ENCODE results near the gene RAPGEF4. TPM values are rescaled to one million over a fixed set of nuclear protein-coding genes. Genes with fewer than 3 reads are reported as not detected.

RAPGEF4 gene
- total RNA-seq, 6 donors from 2014 or later, result 8.3 to 35.2 (median 17.4) TPM

GRCh38 chr2:172985139-172985892 is 249.7 kb downstream of the RAPGEF4 start:
- peak overlapping the region in 1 of 4 donors; percentile 3 for H3K4me3 ChIP-seq
- peak; percentile 8 to 82 for DNase-seq
- no peak for TF ChIP-seq POLR2A (IDR thresholded peaks at IDR 0.05)
- peak in 1 of 4 donors; percentile 9 for TF ChIP-seq EP300 (IDR thresholded peaks at IDR 0.05)
- peak; percentile 40 to 46 for TF ChIP-seq POLR2AphosphoS5 (IDR thresholded peaks at IDR 0.05)
- TF ChIP-seq CTCF (IDR thresholded peaks at IDR 0.05), result no peak

GRCh38 chr2:172986040-172986439 is 250.4 kb downstream of the RAPGEF4 start:
- DNase-seq, result no peak
- H3K36me3 ChIP-seq, result peaks cover 0 to 19% (median 0%) of the 10 kb centered on the region in 4 donors
- WGBS, 2 donors, result 5 to 8% methylated on average over 2 of the region's 2 CpGs
- peak overlapping the region; percentile 21 to 55 (median 41) for H3K27ac ChIP-seq
- ATAC-seq (ENCODE audit: low FRiP score in 2 of 2), result no peak
- H3K4me1 ChIP-seq, result peaks cover 13 to 17% (median 14%) of the 10 kb centered on the region in 4 donors
- H3K4me3 ChIP-seq, result no peak overlapping the region
- H3K27me3 ChIP-seq, result no peaks in the 10 kb centered on the region
- no peaks in the 10 kb centered on the region for H3K9me3 ChIP-seq
- TF ChIP-seq POLR2AphosphoS5 (IDR thresholded peaks at IDR 0.05) (peak in 1 of 2 donors; percentile 19), POLR2A (IDR thresholded peaks at IDR 0.05) (no peak)

More at GRCh38 chr2:172985139-172985892, 249.7 kb downstream of the RAPGEF4 start:
- no peaks in the 10 kb centered on the region for H3K27me3 ChIP-seq
- ATAC-seq (ENCODE audit: low FRiP score in 2 of 2), result peak; percentile 64 to 88
- peak overlapping the region; percentile 21 to 55 (median 41) for H3K27ac ChIP-seq
- no peaks in the 10 kb centered on the region for H3K9me3 ChIP-seq
- WGBS, 2 donors, result 26 to 35% methylated on average over 12 of the region's 12 CpGs
- H3K4me1 ChIP-seq, result peaks cover 13 to 17% (median 14%) of the 10 kb centered on the region in 4 donors
- H3K36me3 ChIP-seq, result peaks cover 0 to 12% (median 0%) of the 10 kb centered on the region in 4 donors

- Histone ChIP-seq H3K9me3 (no peaks in the 10 kb centered on the region), H3K27ac (no peak overlapping the region), H3K36me3 (peaks cover 0 to 18% (median 0%) of the 10 kb centered on the region in 4 donors), H3K27me3 (no peaks in the 10 kb centered on the region), H3K4me1 (peaks cover 13 to 17% (median 14%) of the 10 kb centered on the region in 4 donors), H3K4me3 (no peak overlapping the region)
- TF ChIP-seq EP300 (IDR thresholded peaks at IDR 0.05), result no peak
- no peak for TF ChIP-seq CTCF (IDR thresholded peaks at IDR 0.05)
- TF ChIP-seq POLR2A (IDR thresholded peaks at IDR 0.05), result no peak
- TF ChIP-seq POLR2AphosphoS5 (IDR thresholded peaks at IDR 0.05), result no peak
- DNase-seq (no peak), ATAC-seq (ENCODE audit: low FRiP score in 2 of 2) (no peak)
- 90 to 91% methylated on average over 7 of the region's 7 CpGs for WGBS, 2 donors
These were observed 253.1 kb downstream of the RAPGEF4 start for GRCh38 chr2:172988728-172989127.

- Histone ChIP-seq H3K4me3 (no peak overlapping the region), H3K36me3 (peaks cover 0 to 17% (median 0%) of the 10 kb centered on the region in 4 donors), H3K4me1 (peaks cover 6 to 10% (median 9%) of the 10 kb centered on the region in 4 donors), H3K27me3 (no peaks in the 10 kb centered on the region), H3K27ac (no peak overlapping the region), H3K9me3 (no peaks in the 10 kb centered on the region)
- DNase-seq (no peak), ATAC-seq (ENCODE audit: low FRiP score in 2 of 2) (no peak)
- WGBS, 2 donors, result 87 to 94% methylated on average over 7 of the region's 7 CpGs
- no peak for TF ChIP-seq CTCF (IDR thresholded peaks at IDR 0.05)
- TF ChIP-seq POLR2AphosphoS5 (IDR thresholded peaks at IDR 0.05), result no peak
- TF ChIP-seq EP300 (IDR thresholded peaks at IDR 0.05), result no peak
- TF ChIP-seq POLR2A (IDR thresholded peaks at IDR 0.05), result no peak
These were observed 255.4 kb downstream of the RAPGEF4 start for GRCh38 chr2:172991031-172991430.

GRCh38 chr2:172993139-172993538 is 257.5 kb downstream of the RAPGEF4 start:
- H3K27ac ChIP-seq, result no peak overlapping the region
- ATAC-seq (ENCODE audit: low FRiP score in 2 of 2) (no peak), DNase-seq (no peak)
- peaks cover 0 to 26% (median 0%) of the 10 kb centered on the region in 4 donors for H3K36me3 ChIP-seq
- peaks cover 4 to 12% (median 10%) of the 10 kb centered on the region in 4 donors for H3K4me1 ChIP-seq
- H3K27me3 ChIP-seq, result no peaks in the 10 kb centered on the region
- H3K9me3 ChIP-seq, result no peaks in the 10 kb centered on the region
- no peak overlapping the region for H3K4me3 ChIP-seq
- TF ChIP-seq POLR2AphosphoS5 (IDR thresholded peaks at IDR 0.05) (no peak), POLR2A (IDR thresholded peaks at IDR 0.05) (no peak), CTCF (IDR thresholded peaks at IDR 0.05) (no peak), EP300 (IDR thresholded peaks at IDR 0.05) (no peak)
- WGBS, 2 donors, result 81 to 84% methylated on average over 4 of the region's 4 CpGs
